ENCODE measurements around the gene ZCCHC14.

Gene ZCCHC14

DNA sequence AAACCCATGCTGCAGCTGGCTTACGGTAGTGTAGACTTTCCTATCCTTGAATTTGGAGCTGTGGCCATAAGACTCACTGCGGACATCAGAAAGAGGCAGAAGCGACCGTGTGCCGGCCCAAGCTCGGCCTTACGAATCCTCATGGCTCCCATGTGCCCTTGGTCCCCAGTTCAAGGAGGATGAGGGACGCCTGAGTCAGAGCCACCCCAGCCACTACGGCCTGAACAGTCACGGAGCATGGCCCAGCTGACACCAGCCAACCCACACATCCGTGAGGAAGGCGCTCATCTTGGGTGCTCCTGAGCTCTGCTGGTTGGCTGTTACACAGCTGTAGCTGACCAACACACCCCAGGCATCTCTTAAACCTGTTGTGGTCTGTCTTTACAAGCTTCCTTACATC, 44.0 kb downstream of the ZCCHC14 start:
- no peak for DNase-seq

DNA sequence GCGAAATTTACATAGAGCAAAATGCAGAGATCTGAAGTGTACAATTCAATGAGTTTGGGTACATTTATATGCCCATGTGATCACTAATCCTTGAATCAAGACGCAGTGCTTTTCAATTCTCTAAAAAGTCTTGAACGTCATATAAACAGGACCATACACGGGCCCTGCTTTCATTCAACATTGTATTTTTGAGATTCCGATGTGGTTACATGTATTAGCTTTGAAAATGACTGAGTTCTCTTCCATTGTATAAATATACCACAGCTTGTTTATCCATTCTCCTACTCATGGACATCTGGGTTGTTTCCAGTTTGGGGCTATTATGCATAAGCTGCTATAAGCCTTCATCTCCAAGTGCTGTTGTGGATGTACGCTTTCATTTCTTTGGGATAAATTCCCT, 45.5 kb downstream of the ZCCHC14 start:
- no peak for DNase-seq

DNA sequence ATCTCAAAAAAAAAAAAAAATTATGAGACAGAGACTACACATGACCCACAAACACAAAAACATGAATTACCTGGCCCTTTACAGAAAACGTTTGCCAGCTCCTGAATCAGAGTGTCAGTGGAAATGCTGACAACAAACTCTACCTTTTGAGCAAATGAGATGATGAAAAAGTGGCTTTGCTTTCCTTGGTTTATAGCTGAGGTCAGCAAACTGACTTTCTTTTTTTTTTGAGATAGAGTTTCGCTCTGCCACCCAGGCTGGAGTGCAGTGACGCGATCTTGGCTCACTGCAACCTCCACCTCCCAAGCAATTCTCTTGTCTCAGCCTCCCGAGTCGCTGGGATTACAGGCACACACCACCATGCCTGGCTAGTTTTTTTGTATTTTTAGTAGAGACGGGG, 46.3 kb downstream of the ZCCHC14 start:
- DNase-seq: no peak

DNA sequence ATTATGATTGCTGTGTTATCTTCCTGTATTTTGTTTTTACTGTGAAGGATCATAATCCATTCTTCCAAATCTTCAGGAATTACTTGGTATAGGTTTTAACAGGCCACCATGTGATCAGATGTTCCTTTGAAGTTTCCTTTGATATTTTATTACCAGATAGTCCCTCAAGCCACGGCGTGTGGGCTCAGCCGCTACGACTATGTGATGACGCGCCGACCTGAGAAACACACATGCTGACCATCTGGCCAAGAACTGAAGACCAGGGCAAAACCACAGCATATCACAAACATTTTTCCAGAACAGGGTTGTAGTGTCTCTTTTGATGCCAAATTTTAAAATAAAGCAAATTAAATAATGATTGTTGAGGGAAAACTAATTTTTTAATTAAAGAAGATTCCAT, 47.3 kb downstream of the ZCCHC14 start:
- no peak for DNase-seq

DNA sequence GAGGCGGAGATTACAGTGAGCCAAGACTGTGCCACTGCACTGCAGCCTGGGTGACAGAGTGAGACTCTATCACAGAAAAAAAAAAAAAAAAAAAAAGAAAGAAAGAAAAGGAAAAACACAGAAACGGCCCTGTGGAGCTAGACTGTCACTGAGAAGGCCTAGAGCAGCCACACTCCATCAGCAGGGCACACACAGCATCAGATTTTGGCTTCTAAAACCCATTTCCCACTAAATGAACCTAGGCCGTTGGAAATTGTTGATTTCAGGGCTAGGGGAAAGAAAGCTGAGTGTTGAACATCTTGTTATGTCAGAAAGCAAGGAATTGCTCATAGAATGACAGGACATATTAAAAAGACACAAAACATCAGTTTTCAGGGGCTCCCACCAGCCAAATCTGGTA, 48.9 kb downstream of the ZCCHC14 start:
- no peak for DNase-seq

DNA sequence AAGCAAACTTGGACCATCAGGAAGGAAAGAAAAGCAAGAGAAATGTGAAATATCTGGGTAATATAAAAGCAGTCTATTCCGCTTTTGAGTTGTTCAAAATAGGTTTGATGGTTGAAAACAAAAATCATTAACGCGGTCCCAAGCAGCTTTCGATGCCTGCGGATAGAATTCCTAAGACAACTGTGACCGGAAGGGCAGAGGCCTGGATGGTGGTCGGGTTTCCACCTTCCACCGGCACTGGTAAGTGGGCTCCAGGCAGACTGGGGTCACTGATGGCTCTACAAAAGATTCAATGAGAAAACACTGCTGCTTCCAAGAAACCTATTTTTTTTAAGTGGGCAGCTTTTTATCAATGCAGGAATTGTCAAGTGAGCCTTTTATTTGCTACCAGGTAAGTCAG, 49.8 kb downstream of the ZCCHC14 start:
- DNase-seq: no peak

DNA sequence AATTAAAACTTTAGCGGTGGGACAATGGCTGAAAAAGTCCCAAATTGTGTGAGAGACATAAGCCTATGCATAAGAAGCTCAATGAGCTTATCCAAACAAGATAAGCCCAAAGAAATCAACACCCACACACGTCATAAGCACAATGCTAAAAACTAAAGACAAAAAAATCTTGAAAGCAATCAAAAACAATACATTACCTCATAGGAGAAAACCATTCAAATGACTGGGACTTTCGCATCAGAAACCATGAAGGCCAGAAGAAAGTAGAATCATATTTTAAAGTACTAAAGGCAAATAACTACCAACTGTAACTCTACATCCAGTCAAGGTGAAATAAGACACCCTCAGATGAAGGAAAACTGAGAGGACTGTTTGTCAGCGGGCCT, 50.2 kb downstream of the ZCCHC14 start:
- no peak for DNase-seq

DNA sequence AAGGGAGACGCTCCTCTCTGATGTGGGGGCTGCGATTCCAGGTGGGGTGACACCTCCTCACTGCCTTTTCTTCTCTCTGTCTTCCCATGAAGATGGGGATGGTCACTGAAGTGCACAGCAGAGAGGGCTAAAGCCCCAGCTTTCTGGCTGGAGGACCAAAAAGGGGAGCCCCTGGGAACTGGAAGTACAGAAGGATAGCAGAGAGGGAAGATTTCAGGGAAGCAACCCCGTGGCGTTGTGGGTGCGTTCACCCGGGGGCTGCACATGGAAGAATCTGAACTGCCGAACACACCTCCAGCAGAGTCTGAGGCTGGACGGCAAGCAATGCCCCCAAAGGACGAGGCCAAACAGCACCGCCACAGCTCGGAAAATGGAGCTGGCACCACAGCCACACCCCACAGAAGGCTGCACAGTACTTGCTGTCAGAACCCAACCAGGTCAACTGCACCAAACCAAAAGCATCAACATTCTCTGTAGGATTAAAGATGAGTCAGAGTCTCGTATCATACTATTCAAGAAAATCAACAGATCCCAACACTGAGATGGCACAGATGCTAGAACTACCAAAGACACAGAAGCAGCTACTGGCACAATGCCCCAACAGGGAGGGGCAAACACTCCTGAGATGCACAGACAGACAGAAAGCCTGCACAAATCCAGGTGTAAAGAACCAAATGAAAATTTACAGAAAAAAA, 50.8 kb downstream of the ZCCHC14 start:
- DNase-seq: no peak

DNA sequence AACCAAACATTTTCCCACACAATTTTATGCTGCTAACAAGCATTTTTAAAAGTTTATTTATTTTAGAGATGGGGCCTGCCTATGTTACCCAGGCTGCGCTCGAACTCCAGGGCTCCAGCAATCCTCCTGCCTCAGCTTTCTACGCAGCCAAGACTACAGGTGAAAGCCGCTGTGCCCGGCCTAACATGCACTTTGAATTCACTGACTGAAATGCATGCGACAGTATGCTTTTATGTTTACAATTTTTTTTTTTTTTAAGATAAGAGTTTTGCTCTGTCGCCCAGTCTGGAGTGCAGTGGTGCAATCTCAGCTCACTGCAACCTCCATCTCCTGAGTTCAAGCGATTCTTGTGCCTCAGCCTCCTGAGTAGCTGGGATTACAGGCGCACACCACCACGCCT, 52.9 kb downstream of the ZCCHC14 start:
- no peak for DNase-seq

DNA sequence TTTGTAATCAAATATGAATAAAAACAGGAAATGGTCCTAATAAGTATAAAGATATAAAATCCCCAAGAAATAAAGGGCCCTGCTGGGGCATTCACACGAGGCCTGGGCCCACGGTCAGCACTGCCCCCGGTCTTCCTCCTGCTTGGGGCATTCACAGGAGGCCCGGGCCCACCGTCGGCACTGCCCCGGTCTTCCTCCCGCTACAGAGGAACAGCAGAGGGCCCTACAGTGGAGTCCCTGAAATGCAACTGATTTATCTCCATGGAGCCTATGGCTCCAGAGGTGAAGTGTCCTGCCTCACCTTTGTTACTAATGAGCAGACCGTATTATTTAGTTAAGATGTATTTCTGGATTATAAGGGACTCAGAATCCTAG, 54.2 kb downstream of the ZCCHC14 start:
- DNase-seq: no peak

DNA sequence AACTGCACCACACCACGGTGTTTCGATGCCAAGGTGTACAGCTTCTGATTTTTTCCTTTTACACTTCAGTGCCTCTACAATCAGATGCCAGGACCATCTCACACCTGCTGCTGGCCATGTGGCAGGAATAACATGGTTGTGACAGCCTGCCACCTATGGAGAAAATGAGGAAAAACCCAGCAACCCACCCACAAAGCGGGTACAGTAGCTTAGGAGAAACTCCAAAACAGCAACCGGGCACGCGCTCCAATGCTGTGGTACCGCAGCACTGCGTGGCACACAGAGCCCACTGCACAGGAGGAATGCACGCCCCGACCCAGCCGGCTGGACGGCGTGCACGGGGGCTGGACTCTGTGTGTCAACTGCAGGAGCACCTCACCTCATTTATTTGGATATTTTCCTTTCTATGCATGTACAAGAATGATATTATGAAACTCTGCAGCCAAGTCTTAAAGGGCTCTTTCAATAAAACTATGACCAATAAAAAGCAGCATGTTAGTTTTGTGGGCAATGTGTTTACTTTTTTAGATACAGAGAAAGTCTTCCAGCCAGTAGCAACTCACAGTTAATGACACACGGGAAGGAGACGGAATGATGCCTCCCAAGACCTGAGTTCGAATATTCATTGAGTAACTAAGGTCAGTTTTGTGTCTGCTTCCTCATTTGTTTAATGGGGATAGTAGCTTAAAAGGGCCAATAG, 54.8 kb downstream of the ZCCHC14 start:
- no peak for DNase-seq

DNA sequence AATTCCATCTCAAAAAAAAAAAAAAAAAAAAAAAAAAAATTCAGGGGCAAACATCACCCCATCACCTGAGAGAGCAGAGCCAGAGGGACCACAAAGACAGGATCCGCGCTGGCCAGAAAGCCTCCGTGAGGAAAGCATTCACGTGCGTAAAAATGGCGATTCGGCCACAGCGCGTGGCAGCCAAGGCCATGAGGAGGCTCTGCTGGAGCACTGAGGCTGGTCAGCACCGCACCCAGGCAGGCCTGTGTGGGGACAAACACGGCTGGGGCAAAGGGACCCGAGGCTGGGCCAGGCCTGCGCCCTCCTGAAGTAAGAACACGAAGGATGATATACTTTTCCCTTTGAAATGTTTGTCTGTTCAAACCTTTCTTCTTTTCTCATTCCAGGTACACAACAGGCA, 55.5 kb downstream of the ZCCHC14 start:
- DNase-seq: no peak

DNA sequence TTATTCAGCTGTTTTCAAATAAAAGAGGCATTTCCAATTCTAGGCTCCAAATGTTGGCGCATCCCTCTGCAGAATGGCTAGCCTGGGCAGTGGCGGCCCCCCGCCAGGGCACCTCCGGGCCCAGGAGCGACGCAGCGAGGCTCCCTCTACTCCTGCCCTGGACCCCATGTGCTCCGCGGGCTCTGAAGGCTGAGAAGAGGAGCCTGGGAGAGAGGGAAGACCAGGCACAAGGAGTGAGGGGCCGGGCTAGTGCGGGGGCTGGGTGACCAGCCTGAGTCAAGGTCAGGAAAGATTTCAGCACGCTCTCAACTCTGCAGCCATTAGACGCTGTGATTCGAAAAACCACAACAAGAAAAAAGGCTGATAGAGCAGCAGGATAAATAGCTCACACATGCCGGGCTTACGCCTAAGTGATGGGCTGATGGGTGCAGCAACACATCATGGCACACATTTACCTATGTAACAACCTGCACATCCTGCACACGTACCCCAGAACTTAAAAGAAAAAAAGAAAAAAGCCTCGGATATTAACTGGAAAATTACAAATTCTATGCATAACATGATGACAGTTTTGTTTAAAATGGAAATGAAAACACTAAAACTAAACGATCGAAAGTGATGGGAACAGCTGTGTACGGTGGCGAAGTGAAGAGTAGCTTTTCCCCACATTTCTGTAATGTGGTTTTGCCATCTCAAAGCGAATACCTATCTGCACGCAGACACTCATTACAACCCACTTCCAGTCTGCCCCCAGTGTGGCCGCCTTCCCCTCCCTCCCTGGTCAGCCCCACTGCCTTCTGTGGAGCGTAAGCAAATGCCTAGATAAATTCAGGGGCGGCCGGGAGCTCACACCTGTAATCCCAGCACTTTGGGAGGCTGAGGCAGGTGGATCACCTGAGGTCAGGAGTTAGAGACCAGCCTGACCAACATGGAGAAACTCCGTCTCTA, 56.3 kb downstream of the ZCCHC14 start:
- DNase-seq: no peak

DNA sequence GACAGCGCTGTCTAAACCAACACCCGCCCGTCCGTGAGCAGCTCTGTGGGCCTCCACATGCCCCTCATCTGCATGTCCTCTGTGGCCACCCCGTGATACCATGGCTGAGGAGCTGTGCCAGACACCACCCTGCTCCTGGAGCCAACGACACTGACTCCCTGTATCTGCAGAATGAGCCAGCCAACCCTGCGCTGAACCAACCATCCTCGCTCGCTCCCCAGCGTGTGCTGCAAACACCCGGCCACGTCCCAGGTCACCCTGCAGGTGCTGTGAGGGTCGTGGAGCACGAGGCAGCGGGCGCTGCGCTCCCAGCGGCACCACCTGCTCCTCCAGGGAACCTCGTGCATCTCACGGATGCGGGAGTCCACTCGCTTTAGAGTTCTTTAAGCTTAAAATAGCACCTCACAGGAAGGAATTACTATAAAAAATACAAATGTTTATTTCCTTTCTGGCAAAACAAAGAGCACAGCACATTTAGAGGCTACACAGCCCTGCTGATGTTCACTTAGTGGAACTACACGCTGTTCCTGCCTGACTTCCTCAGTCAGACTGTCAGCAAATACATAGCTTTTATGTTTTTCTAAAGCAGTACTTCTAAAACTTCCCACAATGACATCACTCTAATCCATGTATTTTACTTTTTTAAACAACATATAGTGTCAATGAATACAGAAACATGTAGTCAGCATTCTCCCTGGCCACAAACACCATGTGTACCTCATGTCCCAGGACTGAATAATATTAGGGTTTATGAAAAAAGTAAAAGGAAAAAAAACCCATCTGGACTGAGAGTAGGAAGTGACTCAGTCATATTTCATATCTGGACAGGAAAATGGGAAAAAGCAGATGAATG, 57.2 kb downstream of the ZCCHC14 start:
- DNase-seq: no peak

DNA sequence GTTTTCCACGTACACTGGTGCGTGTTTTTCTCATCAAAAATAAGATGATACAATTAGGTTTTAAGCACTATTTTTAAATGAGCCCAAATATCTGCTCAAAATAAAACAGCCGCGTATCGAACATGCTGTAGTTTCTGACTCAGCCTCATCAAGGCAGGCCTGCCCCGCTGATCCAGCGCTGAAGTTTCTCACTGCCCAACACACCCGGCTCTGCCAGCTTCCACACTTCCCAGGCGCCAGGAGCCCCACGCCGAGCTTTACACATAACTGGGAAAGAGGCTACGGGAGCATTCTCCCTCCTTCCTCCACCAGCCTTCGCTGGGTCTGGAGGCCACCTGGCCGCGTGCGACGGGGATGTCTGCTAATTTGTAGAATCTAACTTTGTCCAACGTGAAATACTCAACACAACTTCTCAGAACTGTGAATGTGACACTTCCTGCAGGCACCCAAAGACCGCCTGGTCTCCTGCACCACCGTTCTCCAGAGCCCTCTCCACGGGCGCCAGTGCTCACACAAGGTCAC, 58.6 kb downstream of the ZCCHC14 start:
- DNase-seq: no peak

DNA sequence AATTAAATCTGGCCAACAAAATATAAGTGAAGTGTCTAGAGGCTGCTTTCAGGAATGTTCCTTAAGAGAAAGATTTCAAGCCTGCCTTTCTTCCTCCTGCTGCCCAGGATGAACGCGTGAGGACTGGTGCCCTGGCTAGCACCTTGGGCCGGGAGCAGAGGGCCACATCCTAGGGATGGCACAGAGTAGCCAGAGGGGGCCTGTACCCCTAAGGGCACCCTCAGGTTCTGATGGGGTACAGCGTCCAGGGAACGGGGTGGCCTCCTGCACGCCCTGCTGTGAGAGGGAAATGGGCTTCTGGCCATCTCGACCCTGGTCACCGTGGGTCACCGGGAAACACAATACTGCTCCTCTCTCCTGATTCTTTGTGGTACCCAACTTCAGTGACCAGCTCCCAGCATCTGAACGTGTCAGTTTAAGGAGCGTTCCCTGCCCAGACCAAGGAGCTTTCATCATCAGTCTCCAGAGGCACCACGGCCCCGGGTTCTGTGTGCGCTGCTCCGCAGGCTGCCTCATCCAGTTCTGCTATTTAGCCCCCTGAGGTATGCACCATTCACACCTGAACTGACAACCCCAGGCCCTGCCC, 60.4 kb downstream of the ZCCHC14 start:
- DNase-seq: no peak

DNA sequence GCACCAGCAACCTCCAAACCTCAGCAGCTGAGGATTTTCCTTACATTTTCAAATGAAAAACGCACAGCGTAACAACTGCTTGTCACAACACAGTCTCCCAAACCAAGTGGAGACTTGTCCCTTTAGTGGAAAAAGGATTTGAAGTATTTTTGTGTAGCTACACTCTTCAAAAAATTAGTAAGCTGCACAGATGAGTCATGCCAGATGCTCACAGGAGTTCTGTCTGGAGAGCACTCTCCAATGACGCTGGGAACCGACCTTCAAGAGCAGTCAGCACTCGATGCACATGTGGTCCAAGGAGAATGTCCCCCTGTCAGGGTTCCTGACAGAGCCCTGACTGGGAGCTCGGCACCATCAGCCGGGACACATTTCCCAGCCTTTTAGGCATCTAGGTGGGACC, 60.9 kb downstream of the ZCCHC14 start:
- DNase-seq: no peak

DNA sequence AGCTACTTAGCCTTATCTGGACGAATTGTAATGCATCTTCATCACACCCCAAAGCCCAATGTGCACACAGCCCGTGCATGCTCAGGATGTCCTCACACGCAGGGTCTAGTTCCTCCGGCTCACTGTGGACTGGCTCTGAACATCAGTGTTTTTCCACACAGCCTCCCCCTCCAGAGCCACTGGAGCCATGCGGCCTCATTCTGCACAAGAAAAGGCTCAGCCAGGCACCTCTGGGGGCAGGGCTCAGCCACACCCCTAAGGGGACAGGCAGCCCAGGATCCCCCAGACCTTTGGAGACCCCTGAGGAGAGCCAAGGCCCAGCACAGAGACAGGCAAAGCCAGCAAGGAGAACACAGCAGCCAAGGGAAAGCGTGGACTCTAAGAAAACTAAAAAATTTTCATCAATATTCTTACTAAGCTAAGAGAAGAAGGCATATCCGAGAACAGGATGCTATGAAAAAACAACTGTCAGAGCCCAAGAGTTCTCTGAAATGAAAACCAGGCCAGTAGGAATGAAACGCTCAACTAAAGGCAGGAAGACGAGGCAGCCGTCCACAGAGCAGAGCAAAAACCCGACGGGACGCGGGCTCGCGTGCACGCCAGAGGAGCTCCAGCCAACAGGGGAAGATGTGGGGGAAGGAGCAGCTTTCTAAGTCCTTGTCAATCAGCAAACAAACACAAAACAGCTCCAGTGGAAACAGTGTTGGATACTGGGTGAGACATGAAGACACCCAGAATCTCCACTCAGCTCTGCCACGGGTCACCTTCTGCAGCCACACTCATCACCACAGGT, 66.2 kb downstream of the ZCCHC14 start:
- DNase-seq: no peak

DNA sequence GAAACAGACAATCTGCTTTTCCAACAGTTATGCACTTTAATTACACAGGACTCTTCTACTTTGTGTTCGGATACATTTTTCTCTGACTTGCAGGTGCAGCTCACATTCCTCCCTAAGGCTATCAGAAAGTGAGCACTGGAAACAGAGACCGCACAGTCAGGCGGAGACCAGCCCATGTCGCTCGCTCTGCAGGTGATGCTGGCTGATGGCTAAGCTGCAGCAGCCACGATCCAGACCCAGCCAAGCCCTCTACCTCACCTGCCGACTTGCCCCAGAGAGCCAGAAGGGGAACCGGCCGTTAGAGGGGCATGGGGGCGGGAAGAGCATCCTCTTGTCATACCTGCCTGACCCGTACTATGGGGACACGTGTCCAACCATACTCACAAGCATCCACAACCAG, 66.9 kb downstream of the ZCCHC14 start:
- DNase-seq: no peak

DNA sequence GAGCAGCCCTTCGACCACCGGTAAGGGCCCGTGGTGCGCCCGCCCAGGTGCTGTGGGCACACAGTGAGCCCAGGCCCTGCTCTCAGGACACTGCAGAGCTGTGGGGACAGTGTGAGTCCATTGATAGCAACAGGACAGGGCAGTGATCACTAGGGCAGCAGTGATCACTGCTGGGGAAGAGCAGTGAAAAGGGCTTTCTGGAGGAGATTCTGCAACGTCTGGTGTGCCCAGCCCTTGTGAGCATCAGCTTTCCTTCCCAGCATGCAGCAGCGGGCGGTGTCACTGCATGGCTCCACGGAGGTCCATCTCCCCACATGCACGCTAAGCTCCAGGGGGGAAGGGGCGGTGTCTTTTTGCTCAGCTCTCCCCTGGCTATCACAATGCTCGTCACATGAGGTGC, 68.6 kb downstream of the ZCCHC14 start:
- DNase-seq: no peak

DNA sequence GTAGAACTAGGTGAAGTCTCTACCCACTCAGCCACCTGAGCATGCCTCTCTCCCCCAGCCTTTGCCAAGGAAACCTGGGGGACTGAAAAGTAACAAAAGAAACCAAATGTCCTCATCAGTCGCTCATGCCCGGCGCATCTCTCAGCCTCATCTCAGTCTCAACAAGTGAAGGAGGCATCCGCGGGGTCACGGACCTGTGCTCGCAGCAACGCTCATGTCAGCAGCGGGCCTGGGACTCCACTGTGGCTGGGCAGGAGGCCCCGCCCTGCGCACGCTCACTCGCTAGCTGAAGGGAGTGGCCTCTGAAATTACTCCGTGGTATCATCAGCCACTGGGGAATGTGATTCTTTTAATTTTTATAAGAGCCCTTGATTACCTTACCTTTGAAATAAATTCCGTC, 69.4 kb downstream of the ZCCHC14 start:
- no peak for DNase-seq

Data from NCI-H69 (cell line).